ENCODE measurements around the gene CST7.

The CST7 gene

DNA sequence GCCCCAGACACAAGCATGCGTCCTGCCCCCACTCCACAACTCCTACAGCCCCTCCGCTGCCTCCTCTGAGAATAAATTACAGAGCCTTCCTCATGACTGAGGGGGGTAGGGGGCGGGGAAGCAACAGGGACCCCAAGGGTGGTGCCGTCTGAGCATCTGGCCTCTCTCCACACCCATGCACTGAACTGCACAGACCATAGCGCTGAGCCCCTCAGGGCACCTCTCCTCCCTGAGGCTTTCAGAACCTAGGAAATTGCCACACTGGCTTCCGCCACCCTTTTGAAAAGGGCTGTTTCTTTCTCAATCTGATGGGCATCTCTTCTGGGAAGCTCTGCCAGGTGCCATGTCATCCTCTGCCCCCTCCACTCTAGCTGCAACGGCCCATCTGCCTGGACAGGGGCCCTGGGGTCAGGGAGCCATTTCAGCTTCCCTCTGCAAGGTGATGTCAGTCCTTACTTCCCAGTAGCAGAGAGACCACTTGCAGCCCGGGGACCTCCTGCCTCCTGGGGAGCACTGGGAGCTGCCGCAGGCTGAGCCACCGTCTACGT lies 2.5 kb downstream of the CST7 start:
- DNase-seq: no peak

DNA sequence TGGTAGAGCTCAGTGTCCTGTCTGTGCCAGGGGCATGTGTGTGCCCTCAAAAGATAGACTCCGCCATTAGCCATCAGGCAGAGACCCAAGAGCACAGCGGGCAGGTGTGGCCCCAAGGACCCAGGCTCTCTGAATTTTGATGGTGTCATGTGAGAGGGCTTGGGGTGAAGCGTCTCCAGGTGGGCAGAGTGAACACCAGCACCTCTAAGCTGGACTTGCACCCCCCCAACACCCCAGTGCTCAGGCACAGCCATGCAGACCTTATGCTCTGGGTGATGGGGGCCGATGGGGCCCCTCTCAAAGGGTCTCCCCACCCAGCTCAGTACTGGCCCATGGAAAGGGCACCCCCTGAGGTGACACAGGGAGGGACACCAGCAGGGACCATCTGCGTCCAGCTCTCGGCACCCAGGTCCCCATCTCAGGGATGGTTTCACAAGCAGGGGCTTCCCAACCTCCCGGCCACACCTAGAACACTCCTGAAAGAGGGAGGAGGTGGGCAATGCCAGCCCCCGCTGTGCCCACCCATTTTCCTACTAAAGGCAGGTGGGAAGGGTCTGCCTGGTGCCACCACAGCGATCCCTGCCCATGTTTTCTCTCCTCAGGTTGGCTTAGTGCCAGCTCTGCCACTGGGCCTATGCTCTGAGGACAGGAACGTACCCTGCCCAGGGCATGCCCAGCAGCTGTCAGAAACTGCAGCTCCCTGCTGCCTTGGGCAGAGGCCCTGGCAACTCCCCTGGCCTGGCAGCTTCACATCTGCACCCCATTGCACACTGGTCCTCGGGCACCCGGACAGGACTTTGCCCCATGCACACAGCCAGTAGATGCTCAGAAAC lies 3.5 kb downstream of the CST7 start:
- no peak for DNase-seq

DNA sequence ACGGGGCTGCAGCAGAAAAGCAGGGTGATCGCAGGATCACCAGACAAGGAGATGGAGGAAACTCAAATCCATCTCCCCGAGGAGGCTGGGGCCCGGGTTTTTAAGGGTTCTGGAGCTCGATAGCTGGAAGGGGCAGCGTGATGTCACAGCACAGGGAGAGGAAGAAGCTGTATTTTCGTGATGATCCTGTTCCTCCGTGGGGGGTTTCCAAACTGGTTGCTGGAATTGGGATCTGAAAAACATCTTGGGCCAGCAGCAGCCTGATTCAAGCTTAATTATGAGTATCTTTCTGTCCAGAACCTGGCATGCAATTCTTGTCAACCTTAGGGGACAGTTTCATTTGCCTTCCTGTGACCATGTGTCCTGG lies 4.1 kb downstream of the CST7 start:
- no peak for DNase-seq

DNA sequence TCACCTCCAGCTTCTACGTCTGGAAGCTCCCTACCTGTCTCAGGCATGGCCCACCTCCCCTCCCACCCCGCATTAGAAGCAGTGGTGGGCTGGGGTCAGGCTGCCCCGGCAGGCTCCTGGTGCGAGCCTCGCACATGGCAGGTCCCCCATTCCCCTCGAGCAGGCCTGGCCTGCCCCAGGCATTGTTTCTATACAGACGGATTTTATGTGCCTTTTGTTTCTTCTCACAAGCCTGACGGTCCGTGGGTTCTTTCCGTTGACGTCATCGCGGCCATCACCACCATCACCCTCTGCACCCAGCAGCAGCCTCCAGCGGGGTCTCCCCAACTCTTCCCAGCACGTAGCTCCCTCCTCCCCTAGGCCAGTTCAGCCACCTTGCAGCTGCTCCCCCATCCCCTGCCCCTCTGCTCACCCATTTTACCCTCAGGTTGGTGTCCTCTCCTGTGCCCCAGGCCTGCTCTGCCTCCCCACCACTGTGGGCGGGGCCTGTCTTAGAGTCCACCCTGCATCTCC lies 4.6 kb downstream of the CST7 start:
- DNase-seq: no peak

DNA sequence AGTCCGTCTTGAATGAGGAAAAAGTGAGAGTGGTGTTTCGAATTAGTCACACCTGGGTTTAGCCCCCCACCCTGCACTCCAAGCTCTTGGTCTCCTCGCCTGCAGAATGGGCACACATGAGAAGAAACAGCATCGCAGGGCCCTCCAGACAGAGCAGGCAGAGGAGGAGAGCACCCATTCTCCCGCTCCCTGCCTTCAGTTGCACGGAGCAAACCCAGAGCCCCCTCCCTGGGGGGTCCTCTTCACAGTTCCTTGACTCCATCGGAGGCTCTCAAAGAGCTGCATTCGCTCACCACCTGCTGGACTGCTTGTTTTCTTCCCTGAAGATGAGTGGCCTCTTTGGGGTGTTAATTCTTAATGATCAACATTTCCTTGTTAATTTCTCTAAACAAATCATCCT lies 5.1 kb downstream of the CST7 start:
- DNase-seq: no peak

DNA sequence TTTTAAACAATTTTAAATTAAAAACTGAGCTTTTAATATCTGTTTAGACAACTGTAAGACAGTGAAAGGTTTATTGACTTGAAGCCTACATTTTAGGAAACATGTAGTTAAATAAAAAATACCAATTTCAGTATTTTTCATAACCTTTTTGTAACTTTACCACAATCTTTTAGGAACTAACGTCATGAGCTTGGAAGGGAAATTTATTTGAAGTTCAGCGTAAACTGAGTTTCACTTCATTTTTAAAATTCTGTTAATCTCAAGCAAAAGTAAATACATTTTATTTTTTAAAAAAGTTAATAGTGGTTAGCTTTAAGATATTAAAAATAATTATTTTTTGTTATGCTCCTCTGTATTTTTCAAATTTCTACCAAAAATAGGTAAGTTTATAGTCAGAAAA lies 5.5 kb downstream of the CST7 start:
- no peak for DNase-seq

DNA sequence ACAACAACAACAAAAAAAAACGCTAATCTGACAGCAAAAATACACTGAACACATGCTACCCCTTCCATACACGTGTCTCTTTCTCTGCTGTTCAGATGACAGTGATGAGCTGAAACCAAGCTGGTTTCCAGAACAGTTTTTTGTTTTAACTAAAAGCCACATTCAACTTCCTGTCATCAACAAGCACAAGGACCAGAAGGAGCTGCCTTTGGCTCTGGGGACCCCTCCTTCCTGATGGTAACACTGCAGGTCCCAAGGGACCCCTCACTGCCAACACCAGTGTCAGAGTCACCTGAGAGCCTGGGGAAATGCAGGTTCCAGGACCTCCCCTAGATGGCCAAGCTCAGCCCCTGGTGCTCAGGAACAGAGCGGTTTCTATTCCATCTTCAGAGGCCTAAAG lies 6.0 kb downstream of the CST7 start:
- DNase-seq: no peak

DNA sequence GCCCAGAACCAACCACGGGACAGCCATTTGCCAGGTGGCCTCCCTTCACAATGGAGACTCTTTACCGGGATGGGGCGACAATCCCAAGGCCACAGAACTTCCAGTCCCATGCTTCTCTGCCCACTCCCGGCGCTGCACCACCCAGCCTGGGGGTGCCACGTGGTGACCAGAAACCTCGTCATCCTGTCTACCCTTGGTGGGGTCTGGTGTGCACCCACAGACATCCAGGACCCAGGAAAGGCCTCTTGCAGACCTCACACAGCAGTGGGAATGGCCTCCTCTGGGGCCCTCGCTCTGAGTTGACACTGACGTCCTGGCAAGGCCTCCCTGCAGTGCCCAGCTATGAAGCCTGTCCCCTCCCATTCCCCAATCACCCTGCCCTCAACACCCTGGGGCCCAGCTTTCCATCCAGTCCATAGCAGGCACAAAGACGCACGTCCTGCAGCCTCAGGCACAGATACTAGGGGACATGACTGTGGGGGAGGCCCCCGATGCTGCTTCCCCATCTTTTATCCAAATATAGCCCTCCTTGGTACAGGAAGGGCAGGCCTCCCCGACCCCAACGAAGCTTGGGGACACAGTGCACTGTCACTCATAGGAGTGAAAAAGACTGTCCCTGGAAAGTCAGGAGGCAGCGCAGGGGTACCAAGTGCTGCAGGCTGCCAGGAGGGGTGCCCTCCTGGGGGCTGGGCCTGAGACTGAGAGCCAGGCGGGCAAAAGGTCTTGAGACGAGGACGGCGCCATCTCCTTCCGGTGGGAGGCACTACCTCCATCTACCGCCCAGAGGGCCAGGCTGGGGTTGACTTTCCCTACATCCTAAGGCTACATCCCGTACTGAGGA lies 7.2 kb downstream of the CST7 start:
- DNase-seq: no peak

DNA sequence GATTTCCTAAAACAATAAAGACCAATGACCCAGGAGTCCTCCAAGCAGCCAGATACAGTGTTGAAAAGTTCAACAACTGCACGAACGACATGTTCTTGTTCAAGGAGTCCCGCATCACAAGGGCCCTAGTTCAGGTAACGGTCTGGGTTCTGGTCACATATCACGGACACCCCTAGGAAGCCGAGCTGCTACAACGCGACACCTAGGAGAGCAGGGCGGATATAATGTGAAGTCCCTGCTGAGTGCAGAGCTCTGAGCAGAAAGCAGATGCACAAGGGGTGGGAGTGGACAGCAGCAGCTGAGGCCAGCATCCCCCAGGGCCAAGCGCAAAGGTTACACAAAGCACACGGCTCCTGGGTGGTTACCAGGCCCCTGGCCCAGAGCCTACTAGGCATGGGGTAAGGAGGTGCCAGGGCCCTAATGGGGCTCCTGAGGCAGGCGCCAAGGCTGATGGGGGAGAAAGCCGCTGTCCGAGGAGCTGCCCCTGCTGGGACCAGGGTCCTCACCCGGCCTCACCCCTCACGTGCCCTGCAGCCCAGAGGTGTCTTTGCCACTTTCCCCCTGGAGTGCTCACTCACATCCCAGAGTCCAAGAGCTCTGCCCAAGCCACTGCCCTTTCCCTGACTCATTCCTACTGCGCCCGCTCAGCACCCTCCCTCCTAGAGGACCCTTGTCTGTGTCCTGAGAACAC lies 8.4 kb downstream of the CST7 start:
- no peak for DNase-seq

DNA sequence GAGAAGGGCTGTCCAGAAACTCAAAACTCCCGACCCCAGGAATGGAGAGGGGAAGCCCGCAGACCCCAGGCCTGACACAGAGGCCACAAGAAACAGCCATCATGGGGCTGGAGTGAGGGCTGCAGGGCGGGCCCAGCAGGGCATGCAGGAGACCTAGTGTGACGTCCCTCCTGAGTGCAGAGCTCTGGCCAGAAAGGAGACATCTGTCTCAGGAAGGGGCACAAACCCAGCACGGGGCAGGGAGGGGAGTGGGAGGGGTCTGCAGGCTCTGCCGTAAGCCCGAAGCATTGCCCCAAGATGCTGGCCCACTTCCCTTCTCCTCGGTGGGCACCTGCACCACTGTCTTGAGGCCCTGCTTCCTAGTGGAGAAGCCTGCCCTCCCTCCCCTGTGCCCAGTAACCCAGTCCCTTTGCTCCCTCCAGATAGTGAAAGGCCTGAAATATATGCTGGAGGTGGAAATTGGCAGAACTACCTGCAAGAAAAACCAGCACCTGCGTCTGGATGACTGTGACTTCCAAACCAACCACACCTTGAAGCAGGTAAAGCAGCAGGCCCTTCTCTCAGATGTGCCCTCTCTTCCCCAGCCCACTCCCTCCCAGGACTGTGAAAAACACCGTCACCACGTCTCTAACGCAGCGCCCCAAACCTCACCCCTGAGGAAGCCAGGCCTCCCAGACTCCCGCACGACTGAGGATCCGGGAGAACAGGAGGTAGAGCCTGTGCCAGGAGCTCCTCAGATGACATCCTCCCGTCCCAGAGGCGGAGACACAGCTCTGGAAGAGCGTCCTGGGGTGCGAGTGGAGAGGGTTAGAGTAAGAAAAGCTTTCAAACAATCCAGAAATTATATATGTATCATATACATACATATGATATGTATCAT lies 9.7 kb downstream of the CST7 start:
- no peak for DNase-seq

DNA sequence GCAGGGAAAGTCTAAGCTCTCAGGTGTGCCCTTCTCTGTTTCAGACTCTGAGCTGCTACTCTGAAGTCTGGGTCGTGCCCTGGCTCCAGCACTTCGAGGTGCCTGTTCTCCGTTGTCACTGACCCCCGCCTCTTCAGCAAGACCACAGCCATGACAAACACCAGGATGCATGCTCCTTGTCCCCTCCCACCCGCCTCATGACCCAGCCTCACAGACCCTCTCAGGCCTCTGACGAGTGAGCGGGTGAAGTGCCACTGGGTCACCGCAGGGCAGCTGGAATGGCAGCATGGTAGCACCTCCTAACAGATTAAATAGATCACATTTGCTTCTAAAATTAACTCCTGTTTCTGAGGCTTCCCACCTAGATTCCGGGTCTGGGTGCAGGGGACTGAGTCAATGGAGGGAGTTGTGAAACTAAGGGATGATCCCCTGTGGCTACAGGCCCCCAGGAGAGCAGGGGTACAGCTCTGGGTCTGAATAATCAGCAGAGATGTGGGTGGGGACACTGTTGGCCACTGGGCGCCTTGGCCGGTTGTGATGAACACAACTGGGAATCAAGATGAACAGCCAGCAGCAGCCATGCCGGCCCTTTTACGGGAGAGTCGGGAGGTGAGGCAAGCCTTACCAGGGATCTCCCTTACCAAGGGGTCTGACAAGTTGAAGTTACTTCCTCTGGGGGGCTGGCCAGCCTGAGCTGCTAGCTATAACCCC lies 10.7 kb downstream of the CST7 start:
- no peak for DNase-seq

DNA sequence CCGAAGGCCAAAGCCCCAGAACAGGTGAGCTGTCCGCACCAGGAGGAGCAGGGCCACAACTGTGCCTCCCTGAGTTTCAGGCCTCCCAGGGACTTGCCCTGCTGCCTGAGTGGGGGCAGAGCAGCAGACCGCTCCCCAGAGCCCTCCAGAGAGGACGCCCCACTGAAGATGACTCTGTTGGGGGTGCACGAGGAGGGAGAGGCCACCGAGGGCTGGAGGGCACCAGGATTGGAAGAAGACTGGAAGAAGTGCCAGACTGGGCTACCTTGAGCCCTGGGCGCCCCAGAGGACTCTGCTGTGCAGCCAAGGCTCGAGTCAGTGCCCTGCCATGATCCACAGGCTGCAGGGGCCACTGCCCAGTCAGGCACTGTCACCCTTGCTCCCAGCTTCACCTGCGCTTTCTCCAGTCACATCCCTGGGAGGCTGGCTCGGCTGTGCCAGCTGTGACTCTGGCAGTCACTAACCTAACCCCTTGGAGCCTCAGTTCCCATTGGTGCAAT lies 11.3 kb downstream of the CST7 start:
- no peak for DNase-seq

DNA sequence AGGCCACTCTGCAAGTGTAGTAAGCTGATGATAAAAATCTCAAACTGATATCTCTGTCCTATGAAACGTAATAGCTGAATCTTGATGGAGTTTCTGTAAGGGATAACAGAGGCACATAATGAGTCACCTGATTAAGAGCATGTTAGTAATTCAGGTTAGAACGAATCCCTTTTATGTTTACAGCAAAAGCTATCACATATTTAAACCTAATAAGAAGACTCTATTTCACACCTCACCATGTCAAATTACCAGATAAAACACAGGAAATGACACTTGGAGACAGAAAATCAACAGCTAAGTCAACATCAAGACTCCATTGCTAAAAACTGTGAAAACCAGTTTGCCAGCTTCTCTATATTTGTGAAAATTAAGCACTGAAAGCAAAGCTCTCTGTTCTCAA lies 11.8 kb downstream of the CST7 start:
- no peak for DNase-seq

DNA sequence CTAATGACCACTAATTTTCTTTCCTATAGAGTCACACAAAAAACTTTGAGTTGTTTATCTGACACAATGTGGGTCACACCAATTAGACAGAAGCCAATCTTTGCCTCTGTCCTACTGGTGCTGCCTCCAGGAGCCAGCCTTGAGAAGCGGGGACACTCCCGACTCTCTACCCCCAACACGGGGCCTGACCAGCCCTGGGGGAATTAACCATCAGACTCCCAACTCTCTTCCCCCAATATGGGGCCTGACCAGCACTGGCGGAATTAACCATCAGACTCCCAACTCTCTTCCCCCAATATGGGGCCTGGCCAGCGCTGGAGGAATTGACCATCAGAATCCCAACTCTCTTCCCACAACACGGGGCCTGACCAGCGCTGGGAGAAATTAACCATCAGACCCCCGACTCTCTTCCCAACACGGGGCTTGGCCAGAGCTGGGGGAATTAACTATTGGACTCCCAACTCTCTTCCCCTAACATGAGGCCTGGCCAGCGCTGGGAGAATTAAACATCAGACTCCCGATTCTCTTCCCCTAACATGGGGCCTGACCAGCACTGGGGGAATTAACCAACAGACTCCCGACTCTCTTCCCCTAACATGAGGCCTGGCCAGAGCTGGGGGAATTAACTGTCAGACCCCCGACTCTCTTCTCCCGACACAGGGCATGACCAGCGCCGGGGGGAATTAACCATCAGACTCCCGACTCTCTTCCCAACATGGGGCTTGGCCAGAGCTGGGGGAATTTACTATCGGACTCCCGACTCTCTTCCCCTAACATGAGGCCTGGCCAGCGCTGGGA lies 12.5 kb downstream of the CST7 start:
- no peak for DNase-seq

DNA sequence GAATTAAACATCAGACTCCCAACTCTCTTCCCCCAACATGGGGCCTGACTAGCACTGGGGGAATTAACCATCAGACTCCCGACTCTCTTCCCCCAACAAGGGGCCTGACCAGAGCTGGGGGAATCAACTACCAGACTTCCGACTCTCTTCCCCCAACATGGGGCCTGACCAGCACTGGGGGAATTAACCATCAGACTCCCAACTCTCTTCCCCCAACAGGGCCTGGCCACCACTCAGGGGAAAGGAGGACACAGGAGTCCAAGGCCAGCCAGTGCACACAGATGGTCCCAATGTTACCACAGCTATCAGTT lies 13.1 kb downstream of the CST7 start:
- no peak for DNase-seq

DNA sequence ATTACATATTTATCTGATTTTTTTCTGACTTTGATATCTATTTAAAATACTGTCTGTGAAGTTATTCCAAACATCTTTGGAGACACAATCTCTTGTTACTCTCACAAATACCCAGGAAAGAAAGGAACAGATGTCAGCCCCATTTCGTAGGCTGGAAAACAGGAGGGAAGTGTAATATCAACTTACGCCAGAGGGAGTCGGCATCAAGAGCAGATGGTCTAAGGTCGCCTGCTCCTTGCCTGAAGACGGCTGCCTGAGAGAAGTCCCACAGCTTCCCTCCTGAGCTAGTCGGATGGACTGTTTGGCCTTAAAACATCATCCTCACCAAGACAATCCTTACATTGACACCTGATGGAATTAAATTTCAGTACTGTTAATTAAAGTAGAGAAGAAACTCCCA lies 13.4 kb downstream of the CST7 start:
- DNase-seq: no peak

DNA sequence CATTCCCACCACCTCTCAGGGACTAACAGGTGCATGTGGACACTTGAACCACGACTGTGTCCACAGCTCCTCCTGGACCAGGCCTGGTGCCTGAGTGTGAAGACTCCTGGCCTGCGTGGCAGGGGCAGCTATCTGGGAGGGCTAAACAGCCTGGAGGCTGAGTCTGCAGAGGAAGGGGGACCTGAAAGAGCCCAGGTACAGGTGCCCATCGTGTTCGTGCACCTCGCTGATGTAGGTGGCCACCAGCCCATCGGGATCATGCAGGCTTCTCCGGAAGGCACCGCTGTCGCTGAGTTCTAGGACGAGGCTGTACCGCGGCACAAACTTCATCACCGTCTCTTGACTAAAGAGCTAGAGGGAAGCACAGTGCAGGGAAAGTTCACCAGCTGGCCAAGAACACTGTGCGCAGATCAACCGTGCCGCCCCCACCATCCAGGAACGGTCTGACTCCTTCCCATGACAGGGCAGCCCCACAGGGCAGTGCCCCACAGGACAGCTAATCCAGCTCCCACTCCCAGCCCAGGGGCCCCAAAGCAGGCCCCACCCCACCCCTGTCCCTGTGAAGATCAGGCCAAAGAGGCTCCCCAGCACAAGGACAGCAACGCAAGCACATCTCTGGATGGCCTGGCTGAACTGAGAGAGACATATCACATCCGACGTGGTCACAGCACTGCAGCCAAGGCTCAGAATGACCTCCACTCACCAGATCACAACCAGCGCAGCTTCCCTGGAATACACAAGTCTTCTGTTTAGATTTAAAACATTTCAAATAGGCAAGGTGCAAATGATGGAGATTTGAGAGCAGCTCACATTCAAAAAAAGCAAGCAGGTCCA lies 14.8 kb downstream of the CST7 start:
- DNase-seq: no peak

DNA sequence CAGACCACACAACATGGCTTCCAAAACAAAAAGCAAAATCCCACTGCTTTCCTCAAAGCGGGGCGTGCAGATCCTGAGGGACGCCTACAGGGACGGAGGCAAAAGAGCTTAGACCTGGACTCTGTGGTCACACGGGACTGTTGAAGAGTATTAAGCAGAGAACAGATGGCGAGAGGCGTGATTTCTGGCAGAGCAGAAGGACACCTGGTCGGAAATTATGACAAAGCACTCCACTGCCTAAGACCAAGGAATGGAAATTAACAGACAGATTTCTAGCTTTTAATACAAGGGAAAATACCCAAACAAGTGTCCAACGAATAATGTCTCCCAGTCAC lies 15.4 kb downstream of the CST7 start:
- no peak for DNase-seq

DNA sequence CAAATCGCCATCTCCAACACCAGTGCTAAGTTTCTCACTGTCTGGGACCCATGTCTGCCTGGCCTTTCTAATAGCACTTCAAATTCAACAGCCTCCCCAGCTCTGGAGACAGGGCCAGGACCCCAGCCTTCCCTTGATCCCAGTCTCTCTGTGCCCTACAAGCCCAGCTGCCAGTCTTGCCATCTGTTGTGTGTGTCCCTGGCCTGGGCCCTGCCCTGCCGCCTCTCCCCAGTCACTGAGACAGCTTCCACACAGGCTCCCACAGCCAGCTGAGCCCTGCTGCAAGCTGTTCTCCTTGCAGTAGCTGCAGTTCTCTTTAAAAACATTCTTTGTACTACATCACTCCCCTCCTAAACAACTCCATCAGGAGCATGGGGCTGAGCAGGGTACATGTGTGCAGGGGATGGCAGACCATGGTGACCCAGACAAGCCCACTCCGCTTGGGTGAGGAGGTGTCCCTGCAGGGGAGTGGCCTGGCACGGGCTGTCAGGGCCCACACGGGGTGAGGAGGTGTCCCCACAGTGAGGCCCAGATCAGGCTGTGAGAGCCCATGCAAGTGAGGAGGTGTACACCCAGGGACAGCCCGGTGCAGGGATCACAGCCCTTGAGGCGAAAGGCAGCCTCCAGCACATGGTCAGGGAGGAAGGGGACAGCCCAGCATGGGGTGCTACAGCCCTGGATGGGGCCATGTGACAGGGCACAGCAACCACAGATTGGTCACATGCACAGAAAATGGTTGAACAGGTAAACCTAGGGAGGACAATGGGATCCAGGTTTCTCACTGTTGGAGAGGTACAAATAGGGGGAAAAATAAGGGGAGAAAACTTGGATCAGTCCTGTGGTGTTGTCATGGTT lies 16.2 kb downstream of the CST7 start:
- DNase-seq: no peak

Measured in NCI-H510A (cell line).